KOPT-K1 (cell line): ENCODE data around the gene ICAM5.

Experiments used
- H3K27ac ChIP-seq: fragments of 200-600 bp; sonication (generic); 2 replicates; pipeline ENCODE4 v1.5.1; 2016; ENCODE audit warnings: antibody characterized with exemption, mild to moderate bottlenecking, low read depth, low read length; ENCODE audit not compliant: poor library complexity, severe bottlenecking
- H3K36me3 ChIP-seq: fragments of 200-600 bp; sonication (generic); 2 replicates; pipeline ENCODE4 v1.5.1; 2017; ENCODE audit warnings: antibody characterized with exemption, mild to moderate bottlenecking, low read length, moderate library complexity; ENCODE audit not compliant: insufficient read depth
- H3K9me3 ChIP-seq: fragments of 200-600 bp; sonication (generic); 2 replicates; pipeline ENCODE4 v1.5.1; 2017; ENCODE audit warnings: antibody characterized with exemption, low read length, mild to moderate bottlenecking; ENCODE audit not compliant: insufficient read depth, poor library complexity, severe bottlenecking

ICAM5 gene

DNA sequence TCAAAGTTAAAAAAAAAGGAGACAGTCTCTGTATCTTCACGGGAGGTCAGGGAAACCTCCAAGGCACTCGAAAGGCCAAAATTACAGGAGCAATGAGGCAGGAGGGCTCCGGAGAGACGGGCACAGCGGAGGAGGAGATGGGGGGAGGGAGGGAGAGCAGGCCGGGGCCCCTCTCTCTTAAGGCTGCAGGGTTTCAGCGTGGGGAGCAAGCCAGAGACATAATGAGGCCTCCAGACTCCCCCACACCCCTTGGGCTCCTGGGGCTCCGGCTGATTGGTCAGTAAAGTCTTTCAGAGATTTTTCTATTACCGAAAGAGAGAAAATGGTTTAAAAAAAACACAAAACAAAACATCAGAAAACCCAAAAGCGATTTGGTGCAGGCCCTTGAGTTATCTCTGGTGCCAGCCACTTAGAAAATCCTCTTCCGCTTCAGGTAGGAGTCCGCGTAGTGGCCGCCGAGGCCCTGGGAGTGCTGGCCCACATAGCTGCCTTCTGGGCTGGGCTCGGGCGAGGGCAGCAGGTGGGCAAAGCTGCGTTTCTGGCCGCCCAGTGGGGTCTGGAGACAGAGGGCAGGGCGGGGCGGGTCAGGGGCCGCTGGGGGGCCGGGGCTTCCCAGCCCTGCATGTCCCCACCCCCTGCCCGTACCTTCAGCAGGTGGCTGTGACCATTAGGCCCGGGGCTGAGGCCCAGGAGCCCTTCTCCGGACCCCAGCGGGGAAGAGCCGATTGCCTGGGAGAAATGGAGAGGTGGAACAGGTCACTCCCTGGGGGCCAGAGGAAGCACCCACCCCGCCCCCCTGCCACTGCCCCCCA is 27.5 kb downstream of the ICAM5 start:
- no peak overlapping the region for H3K27ac ChIP-seq
- no peaks in the 10 kb centered on the region for H3K9me3 ChIP-seq
- peaks cover 64% of the 10 kb centered on the region for H3K36me3 ChIP-seq

DNA sequence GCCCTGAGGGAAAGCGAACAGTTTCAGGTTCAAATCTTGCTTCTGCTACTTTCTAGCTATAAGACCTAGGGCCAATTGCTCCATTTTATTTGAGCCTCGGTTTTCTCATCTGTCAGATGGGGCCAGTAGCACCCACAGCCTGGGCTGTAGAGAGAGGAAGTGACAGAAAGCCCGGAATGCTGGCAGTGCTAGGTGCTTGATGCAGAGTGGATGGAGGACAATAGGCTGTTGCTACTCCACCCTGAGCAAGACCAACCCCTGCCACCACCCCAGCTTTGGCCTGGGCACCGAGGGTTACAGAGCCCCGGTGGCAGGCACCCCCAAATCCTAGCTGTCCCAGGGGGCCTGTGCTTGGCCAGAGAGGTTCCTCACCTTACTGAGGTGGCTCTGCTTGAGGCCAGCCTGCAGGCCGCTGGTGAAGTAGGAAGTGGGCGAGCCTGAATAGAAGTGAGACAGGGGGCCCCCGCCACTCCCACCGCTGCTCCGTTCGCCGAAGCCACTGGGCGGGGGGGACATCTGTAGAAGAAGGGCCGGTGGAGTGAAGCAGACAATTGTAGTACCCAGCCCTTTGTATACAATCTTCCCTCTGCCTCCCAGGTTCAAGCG is 28.2 kb downstream of the ICAM5 start:
- Histone ChIP-seq H3K9me3 (no peaks in the 10 kb centered on the region), H3K27ac (no peak overlapping the region), H3K36me3 (peaks cover 71% of the 10 kb centered on the region)

DNA sequence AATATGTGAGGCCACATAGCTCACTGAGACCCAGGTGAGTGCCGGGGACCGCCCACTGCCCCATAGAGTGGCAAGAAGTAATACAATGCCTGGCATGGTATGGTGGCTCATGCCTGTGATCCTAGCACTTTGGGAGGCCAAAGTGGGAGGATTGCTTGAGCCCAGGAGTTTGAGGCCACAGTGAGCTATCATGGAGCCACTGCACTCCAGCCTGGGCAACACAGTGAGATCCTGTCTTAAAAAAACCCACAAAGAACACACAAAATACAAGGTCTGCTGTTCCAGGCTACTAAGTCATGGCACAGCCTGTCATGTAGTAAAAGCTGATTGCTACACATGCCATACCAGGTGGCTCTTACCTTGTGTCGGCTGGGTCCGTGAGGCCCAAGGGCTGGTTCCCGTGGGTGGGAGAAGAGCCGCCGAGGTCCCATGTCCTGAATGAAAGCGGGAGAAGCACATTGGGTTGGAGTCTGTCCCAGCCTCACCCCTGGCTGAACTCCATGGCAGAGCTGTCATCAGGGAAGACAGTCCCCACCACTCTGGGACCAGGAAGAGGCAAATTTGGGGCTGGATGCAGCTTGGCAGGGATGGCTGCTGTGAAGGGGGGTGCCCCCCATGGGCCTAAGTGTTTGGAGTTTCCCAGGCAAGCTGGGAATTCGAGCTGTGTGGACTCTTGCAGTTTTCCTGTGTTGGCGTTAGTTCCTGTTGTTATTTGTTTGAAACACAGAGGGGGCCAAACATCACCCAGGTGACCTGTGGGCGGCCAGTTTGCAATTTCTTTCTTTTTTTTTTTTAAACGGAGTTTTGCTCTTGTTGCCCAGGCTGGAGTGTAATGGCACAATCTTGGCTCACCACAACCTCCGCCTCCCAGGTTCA is 29.3 kb downstream of the ICAM5 start:
- Histone ChIP-seq H3K36me3 (peaks cover 82% of the 10 kb centered on the region), H3K9me3 (no peaks in the 10 kb centered on the region), H3K27ac (no peak overlapping the region)

DNA sequence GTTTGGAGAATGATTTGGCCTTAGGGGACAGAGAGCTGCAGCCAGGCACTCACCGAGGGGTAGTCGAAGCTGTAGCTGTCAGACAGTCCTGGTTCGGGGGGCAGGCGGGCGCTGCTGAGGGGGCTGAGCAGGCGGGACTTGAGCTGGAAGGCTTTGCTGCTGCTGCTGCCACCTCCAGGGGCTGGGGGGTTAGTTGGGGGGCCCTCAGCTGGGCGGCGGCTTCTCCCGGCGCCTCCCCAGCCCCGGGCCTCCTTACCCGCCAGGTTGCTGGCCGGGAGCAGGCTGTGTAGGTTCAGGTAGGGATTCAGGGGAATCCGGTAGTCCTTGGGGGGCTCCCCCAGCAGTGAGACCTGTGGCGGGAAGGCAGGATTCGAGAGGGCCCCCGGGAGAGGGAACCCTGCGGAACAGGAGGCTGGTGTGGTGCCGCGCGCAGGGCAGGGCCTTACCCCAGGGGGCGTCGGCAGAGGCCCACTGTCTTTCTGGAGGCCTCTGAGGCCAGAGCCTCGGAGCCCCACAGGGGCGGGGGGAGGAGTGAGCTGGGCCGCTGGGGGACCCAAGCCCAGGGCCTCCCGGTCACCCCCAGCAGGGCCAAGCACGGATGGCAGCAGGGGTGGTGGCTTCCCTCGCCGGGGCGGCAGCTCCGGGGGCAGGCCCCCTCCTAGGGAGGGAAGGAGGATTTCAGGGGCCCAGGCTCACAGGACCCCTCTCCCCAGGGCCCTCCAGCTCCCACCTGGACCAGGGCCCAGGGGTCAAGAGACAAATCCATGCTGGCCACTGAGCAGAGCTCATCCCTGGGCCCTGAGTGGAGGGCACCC is 31.1 kb downstream of the ICAM5 start:
- Histone ChIP-seq H3K27ac (no peak overlapping the region), H3K36me3 (peaks cover 100% of the 10 kb centered on the region), H3K9me3 (no peaks in the 10 kb centered on the region)

DNA sequence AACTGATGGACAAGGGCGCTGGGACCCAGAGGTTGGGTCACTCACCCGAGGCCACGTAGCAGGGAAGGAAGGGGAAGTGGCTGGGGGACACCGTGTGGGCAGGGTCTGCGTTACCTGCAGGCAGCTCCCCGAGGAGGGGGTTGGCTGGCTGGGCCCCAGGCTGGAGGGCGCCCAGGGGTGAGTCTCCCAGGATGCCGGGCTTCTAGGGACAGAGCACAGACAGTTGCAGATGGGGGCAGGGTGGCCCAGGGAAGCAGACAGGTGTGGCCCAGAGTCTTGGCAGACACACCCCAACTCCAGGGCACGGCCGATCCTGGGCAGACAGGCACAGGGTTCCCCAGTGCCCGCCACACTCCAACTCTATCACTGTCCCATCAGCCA is 31.7 kb downstream of the ICAM5 start:
- no peak overlapping the region for H3K27ac ChIP-seq
- no peaks in the 10 kb centered on the region for H3K9me3 ChIP-seq
- H3K36me3 ChIP-seq = peaks cover 100% of the 10 kb centered on the region

DNA sequence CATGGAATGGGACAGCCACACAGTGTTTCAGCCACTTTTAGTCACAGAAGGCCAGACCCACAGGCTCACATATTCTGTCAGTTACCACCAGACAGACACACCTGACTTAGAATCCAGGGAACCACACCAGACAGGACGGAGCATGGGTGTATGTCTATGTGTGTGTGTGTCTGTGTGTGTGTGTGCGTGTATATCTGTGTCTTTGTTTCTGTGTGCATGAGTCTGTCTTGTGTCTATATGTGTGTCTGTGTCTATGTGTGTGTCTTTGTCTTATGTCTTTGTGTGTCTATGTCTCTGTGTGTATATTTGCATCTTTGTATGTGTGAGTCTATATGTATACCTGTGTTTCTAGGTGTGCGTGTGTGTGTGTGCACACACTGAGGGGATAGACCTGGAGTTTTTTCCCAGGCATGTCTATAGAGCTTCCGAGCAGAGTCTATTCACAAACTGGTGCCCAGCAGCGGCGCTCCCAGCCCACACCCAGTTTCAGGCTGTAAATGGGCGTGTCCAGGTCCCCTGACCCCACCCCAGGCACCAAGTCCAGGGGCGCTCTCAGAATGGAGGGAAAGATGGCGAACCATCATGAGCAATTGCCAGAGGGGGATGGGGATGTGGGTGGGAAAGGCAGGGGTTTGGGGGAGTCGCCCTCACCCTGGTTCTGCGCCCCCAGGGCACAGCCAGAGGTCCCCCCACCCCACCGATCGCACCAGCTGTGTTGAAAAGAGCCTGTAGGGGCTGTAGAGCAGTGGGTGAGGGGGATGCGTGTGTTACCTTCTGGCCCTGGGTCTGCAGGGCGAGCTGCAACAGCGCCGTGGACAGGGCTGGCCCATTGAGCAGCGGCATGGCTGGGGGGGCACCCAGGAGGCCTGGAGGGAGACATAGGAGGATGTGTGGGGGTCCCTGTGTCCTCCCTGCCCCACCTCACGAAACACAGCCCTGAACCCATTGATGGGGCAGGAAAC is 32.4 kb downstream of the ICAM5 start:
- Histone ChIP-seq H3K36me3 (peaks cover 100% of the 10 kb centered on the region), H3K9me3 (no peaks in the 10 kb centered on the region), H3K27ac (no peak overlapping the region)

DNA sequence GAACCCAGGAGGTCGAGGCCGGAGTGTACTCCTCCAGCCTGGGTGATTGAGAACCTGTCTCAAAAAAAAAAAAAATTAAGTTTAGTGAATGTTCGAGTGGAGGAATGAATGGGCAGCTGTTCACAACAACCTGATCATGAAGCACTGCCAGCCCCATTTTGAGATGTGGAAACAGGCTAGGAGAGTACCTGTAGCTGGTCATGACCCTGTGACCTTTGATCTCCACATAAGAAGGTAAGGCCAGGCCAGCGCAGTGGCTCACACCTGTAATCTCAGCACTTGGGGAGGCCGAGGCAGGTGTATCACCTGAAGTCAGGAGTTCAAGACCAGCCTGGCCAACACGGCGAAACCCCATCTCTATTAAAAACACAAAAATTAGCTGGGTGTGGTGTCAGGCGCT is 36.0 kb downstream of the ICAM5 start:
- Histone ChIP-seq H3K36me3 (peaks cover 100% of the 10 kb centered on the region), H3K27ac (no peak overlapping the region), H3K9me3 (no peaks in the 10 kb centered on the region)

DNA sequence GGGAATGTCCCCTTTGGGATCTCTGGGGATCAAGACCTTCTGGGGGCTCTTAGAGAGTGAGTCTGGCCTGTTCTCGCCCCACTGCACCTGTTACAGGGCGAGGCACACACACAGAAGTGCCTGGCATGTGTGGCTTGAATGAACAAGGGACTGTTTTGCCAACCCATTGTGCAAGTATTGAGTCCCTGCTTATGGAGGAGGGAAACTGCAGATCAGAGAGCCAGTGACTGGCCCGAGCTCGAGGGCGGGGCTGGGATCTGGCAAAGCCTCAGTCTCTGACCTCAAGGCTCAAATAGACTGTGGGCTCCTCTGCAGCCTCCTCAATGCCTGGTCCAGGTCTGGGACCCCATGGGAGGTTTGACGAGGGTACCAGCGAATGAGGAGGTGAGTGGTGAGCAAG is 38.0 kb downstream of the ICAM5 start:
- Histone ChIP-seq H3K27ac (no peak overlapping the region), H3K36me3 (peaks cover 95% of the 10 kb centered on the region), H3K9me3 (no peaks in the 10 kb centered on the region)

DNA sequence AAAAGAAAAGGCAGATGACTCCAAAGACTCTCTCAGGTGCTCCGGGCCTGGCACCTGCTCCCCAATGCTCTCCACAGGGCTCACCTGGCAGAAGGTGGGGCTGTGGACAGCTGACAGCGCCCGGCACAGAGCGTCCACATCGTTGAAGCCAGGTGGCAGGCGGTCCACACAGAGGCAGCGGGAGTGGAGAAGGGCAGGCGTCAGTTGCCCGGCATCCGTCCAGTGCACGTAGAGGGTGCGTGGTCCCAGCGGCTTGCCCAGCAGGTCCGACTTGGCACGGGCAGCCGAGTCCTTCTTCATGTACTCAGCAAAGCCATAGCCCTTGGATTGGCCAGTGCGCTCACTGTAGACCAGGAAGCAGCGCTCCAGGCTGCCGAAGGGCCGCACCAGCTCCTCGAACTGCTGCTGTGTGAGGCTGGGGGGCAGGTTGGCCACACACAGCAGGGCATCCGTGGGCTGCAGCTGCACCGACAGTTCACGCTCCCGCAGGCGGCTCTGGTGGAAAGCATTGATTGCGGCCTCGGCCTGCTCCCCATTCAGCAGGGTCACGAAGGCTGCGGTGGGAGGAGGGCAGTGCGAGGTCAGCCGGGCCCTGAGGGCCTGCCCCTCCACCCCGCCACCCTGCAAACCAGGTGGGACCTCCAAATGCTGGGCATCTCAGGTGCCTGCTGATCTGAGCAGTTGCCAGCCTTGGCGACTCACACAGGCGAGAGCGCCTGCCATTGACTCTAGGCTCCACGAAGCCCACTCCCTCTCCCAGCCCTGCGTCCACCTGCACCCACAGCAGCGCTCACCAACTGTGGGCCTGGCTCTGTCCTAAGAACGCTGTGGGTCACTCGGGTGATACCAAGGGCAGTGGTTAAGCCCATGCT is 39.0 kb downstream of the ICAM5 start:
- H3K9me3 ChIP-seq = no peaks in the 10 kb centered on the region
- H3K27ac ChIP-seq = no peak overlapping the region
- H3K36me3 ChIP-seq = peaks cover 85% of the 10 kb centered on the region

DNA sequence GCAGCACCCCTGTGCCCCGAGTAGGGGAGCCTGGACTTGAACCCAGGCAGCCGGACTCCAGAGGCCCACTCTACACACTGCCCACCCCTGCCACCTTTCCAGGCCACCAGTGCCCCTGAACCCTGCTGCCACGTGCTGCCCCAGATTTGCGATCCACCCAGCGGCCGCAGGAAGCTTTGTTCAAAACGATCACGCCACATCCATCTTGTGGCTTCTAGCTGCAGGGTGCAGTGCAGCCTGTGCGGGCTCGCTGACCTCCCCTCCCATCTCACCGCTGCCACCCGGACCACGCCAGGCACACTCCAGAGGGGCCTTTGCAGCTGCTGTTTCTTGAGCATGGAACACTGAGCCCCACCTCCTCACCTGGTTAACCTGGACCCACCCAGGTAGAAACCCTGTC is 39.8 kb downstream of the ICAM5 start:
- Histone ChIP-seq H3K36me3 (peaks cover 82% of the 10 kb centered on the region), H3K27ac (no peak overlapping the region), H3K9me3 (no peaks in the 10 kb centered on the region)

DNA sequence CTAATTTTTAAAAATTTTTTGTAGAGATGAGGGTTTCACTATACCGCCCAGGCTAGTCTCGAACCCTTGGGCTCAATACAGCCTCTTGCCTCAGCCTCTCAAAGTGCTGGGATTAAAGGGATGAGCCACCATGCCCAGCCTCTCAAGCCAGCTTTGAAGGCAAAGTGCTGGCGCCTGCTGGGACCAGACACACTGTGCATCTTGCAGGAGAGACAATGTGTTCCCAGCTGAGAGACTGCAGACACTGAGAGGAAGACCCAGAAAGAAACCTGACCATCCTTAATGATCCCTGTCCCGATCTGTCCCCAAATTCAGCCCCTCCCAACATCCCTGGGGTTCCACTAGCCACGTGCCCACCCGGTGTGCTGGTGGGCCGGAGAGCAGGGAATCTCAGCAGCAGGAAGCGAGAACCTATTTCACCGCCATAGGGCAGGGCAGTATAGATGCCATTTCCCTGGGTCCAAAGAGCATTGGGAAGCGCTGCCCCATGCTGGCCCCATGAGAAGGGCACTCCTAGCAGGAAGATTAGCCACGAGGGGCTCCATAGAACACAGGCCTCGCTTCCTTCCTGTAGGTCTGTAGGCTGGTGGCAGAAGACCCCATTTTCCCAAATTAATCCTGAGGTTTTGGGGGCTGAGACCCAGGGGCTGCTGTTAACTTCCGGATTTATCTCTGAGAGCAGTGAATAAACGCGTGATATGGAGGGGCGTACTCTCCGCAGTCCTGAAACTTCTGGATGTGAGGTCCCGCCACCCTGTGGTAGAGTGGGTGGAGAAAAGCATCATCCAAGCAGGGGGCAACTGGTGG is 42.6 kb downstream of the ICAM5 start:
- H3K27ac ChIP-seq = peak overlapping the region; percentile 97
- H3K36me3 ChIP-seq = peaks cover 73% of the 10 kb centered on the region
- no peaks in the 10 kb centered on the region for H3K9me3 ChIP-seq

DNA sequence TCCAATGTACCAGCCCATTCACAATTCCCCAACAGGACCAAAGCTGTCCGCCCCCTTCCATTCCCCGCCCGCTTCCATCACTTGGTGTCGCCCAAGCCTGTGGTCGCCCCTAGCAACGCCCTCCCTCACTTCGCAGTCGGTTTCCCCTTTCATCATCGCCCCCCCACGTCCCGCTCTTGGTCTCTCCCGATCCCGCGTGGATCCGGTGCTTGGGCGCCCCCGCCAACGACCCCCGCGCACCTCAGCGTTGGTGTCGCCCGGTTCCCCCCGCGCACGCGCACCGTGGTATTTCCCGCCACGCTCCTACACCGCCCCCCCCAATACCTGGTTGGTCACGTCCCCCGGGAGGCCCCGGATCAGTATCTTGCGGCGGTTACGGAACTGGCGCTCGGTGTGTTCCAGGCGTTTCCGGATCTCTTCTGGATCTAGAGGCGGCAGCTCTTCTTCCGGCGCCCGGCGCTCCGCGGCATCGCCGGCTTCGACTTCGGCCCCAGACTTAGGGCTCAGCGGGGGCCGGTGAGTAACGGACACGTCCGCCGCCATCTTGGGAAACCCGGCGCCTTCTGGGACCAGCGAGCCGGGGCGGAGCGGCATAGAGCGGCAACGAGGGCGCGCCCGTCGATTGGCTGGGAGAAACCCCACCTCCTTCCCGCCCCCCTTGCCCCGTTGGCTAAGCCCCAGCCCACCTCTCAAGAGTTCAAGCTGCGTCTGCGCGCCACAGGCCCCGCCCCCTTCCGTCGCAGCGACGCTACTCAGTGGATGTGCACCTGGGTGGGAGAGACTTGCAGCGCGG is 43.4 kb downstream of the ICAM5 start, which contains the start of gene RAVER1:
RAVER1 (minus strand) TSS at position 565 of the 793 bp plus-strand sequence; CDS start at position 543, 22 bp downstream.
- Histone ChIP-seq H3K27ac (peak within 1 kb of the TSS; percentile 97), H3K9me3 (no peaks in the 10 kb centered on the region), H3K36me3 (peaks cover 65% of the 10 kb centered on the region)
